Measurements from ENCODE around the gene IGF1R. TPM values are rescaled to one million over a fixed set of nuclear protein-coding genes. Genes with fewer than 3 reads are reported as not detected.

Gene IGF1R
- total and polyA plus RNA-seq, 2 of the 8 experiments (the other 6 are each of a cell fraction or from before 2014, with no cell fraction given), result 32.9 to 109 TPM

GRCh38 chr15:98958918-98959639, 310.7 kb downstream of the IGF1R start:
- Histone ChIP-seq H2BK5ac (ENCODE audit: low read depth, low read length) (no peak overlapping the region), H3K23me2 (ENCODE audit: low read depth, low read length) (0 out of 2 replicates have a peak, but pooled peaks cover 1% of the 10 kb centered on the region), H3K18ac (ENCODE audit: extremely low read depth, low read length) (no peak overlapping the region), H2BK15ac (ENCODE audit: low read length) (no peak overlapping the region), H4K20me1 (replicated peaks in 1 of 2; ENCODE audit: control insufficient read depth in 1 of 2, insufficient read depth in 2 of 2, low read length in 2 of 2) (peaks cover 0 to 2% of the 10 kb centered on the region in 2 experiments), H3K9ac (replicated peaks in 1 of 4; ENCODE audit: extremely low read depth in 1 of 4, low read depth in 3 of 4, low read length in 3 of 4) (no peak overlapping the region), H3K14ac (ENCODE audit: insufficient read length) (no peak overlapping the region), H3K23ac (ENCODE audit: insufficient read length) (no peak overlapping the region), H2BK120ac (replicated peaks; ENCODE audit: low read depth, low read length) (no peak overlapping the region), H3K4me2 (ENCODE audit: insufficient read depth in 1 of 2, low read depth in 2 of 2, low read length in 2 of 2) (no peak overlapping the region), H3K27ac (ENCODE audit: low read depth, low read length) (no peak overlapping the region), H4K5ac (ENCODE audit: insufficient read length, low read depth, low read length) (no peak overlapping the region), H3K4ac (replicated peaks; ENCODE audit: insufficient read length, low read depth, low read length) (no peak overlapping the region), H3K4me3 (ENCODE audit: extremely low read depth in 1 of 4, insufficient read depth in 2 of 4, low read depth in 3 of 4, low read length in 4 of 4) (no peak overlapping the region), H3K36me3 (ENCODE audit: control insufficient read depth in 2 of 4, insufficient read depth in 4 of 4, low read length in 3 of 4) (peaks cover 15 to 54% (median 44%) of the 10 kb centered on the region in 4 experiments), H3K56ac (replicated peaks; ENCODE audit: insufficient read length, low read depth, low read length) (no peak overlapping the region), H3K27me3 (replicated peaks in 1 of 4; ENCODE audit: control insufficient read depth in 3 of 4, extremely low read depth in 1 of 4, insufficient read depth in 3 of 4, low read length in 3 of 4) (no peaks in the 10 kb centered on the region), H2BK12ac (ENCODE audit: low read depth, low read length) (no peak overlapping the region), H2BK20ac (ENCODE audit: low read length) (no peak overlapping the region), H3K9me3 (ENCODE audit: insufficient read depth in 2 of 2, low read depth in 1 of 2, low read length in 1 of 2) (peaks cover 3 to 10% of the 10 kb centered on the region in 2 experiments; a peak in 1 of 4 replicates), H3K4me1 (replicated peaks in 1 of 4; ENCODE audit: control insufficient read depth in 3 of 4, insufficient read depth in 4 of 4, low read length in 3 of 4) (no peaks in the 10 kb centered on the region), H2AFZ (ENCODE audit: low read length) (no peak overlapping the region), H4K8ac (ENCODE audit: extremely low read depth, insufficient read depth, low read length) (no peak overlapping the region), H4K91ac (replicated peaks; ENCODE audit: insufficient read length, low read length) (no peak overlapping the region), H2AK5ac (ENCODE audit: low read depth, low read length) (no peak overlapping the region), H3K79me1 (ENCODE audit: low read depth, low read length) (no peaks in the 10 kb centered on the region), H3K79me2 (ENCODE audit: control insufficient read depth in 1 of 2, insufficient read depth in 2 of 2, low read length in 2 of 2) (no peaks in the 10 kb centered on the region)
- POLR2A ChIA-PET (ENCODE audit: partially characterized antibody), result no interaction called here
- FAIRE-seq (no peak), DNase-seq (ENCODE audit: low read depth in 1 of 2, low spot score in 2 of 2) (no peak)
- 89% methylated on average over 22 of the region's 22 CpGs; no CpG with 5 or more reads in 1 of the 2 experiments for WGBS, 2 experiments (ENCODE audit: extremely low coverage in 1 of 2, insufficient coverage in 1 of 2, insufficient read length in 1 of 2, insufficient replicate concordance in 2 of 2, low coverage in 1 of 2, low lambda C conversion rate in 2 of 2, missing lambda C conversion rate in 1 of 2)
- CTCF ChIA-PET (ENCODE audit: partially characterized antibody), result interaction anchor here (0.5 to 0.6 kb wide), 3 partner anchors 62 to 369 kb away, joined by 3 read pairs; no protein-coding TSS in a partner anchor
- no peak for TF ChIP-seq MAX (IDR thresholded peaks at IDR 0.05)
- no peak for TF ChIP-seq USF2 (IDR thresholded peaks at IDR 0.05; ENCODE audit: low read length)
- TF ChIP-seq RAD21 (IDR thresholded peaks at IDR 0.05 in 1 of 2, conservative IDR thresholded peaks at IDR 0.05 in 1 of 2; ENCODE audit: low read depth in 2 of 2, low read length in 2 of 2), result no peak
